GM18909 (cell line): Measurements from ENCODE around the gene BCL6.

Source experiments
- ATAC-seq: cut with Tn5 transposase; IDR thresholded peaks from one replicate; pipeline ENCODE4 v1.9.1; 2021; ENCODE audit warnings: mild to moderate bottlenecking; ENCODE audit not compliant: unreplicated experiment, poor library complexity

BCL6 gene

GRCh38 chr3:187721055-187721454 lies 24.2 kb downstream of the BCL6 start:
- ATAC-seq, result no peak

- ATAC-seq, result no peak
Measured at GRCh38 chr3:187720337-187720670, 25.0 kb downstream of the BCL6 start.

GRCh38 chr3:187719628-187720336 lies 25.5 kb downstream of the BCL6 start:
- no peak for ATAC-seq

- ATAC-seq, result no peak
Measured at GRCh38 chr3:187718802-187719201, 26.5 kb downstream of the BCL6 start.

- no peak for ATAC-seq
Measured at GRCh38 chr3:187717572-187717971, 27.7 kb downstream of the BCL6 start.

- ATAC-seq, result peak; percentile 88
Measured at GRCh38 chr3:187714404-187714979, 30.8 kb downstream of the BCL6 start.

GRCh38 chr3:187713504-187713903 lies 31.8 kb downstream of the BCL6 start:
- ATAC-seq, result no peak

- no peak for ATAC-seq
Measured at GRCh38 chr3:187709155-187709554, 36.1 kb downstream of the BCL6 start.

- ATAC-seq, result no peak
Measured at GRCh38 chr3:187708696-187709095, 36.6 kb downstream of the BCL6 start.

GRCh38 chr3:187706971-187707370 lies 38.3 kb downstream of the BCL6 start:
- ATAC-seq, result no peak

- ATAC-seq, result no peak
Measured at GRCh38 chr3:187705164-187705563, 40.1 kb downstream of the BCL6 start.

GRCh38 chr3:187702507-187703033 lies 42.7 kb downstream of the BCL6 start, which contains the start of gene RTP2:
Gene RTP2 (minus strand): TSS chr3:187702557. CDS start chr3:187702128, 429 bp downstream.
- ATAC-seq, result no peak

- ATAC-seq, result no peak
Measured at GRCh38 chr3:187700249-187700648, 45.0 kb downstream of the BCL6 start.

GRCh38 chr3:187698499-187699399 lies 46.5 kb downstream of the BCL6 start:
- no peak for ATAC-seq

- no peak for ATAC-seq
Measured at GRCh38 chr3:187696021-187696420, 49.2 kb downstream of the BCL6 start.

GRCh38 chr3:187695449-187695848 lies 49.8 kb downstream of the BCL6 start:
- ATAC-seq, result no peak

- no peak for ATAC-seq
Measured at GRCh38 chr3:187694801-187695200, 50.5 kb downstream of the BCL6 start.

GRCh38 chr3:187693431-187693830 lies 51.8 kb downstream of the BCL6 start:
- no peak for ATAC-seq

GRCh38 chr3:187689984-187690383 lies 55.3 kb downstream of the BCL6 start:
- no peak for ATAC-seq

GRCh38 chr3:187686621-187687273 lies 58.5 kb downstream of the BCL6 start:
- no peak for ATAC-seq
